NT2/D1 (cell line): ENCODE measurements around the gene TTC36.

Experiments used
- YY1 ChIP-seq: IDR thresholded peaks from 2 replicates; pipeline ENCODE4 v1.6.1; 2011; ENCODE audit not compliant: insufficient read length, insufficient read depth
- ZNF274 ChIP-seq: IDR thresholded peaks from 2 replicates; pipeline ENCODE4 v1.6.1; 2011; ENCODE audit warnings: mild to moderate bottlenecking, low read depth, low read length

GRCh38 chr11:118524757-118525470 is 2.4 kb upstream of the TTC36 start:
- TF ChIP-seq ZNF274 (no peak), YY1 (no peak)
